GM12801 (cell line): ENCODE measurements around the gene CCDC92.

Experiments used
- TF ChIP-seq, protein P1 (sequence below): IDR thresholded peaks from one replicate; pipeline ENCODE4 v1.5.1; 2011; ENCODE audit warnings: control low read depth; ENCODE audit not compliant: insufficient read length; ENCODE audit errors: extremely low read depth

The CCDC92 gene

DNA sequence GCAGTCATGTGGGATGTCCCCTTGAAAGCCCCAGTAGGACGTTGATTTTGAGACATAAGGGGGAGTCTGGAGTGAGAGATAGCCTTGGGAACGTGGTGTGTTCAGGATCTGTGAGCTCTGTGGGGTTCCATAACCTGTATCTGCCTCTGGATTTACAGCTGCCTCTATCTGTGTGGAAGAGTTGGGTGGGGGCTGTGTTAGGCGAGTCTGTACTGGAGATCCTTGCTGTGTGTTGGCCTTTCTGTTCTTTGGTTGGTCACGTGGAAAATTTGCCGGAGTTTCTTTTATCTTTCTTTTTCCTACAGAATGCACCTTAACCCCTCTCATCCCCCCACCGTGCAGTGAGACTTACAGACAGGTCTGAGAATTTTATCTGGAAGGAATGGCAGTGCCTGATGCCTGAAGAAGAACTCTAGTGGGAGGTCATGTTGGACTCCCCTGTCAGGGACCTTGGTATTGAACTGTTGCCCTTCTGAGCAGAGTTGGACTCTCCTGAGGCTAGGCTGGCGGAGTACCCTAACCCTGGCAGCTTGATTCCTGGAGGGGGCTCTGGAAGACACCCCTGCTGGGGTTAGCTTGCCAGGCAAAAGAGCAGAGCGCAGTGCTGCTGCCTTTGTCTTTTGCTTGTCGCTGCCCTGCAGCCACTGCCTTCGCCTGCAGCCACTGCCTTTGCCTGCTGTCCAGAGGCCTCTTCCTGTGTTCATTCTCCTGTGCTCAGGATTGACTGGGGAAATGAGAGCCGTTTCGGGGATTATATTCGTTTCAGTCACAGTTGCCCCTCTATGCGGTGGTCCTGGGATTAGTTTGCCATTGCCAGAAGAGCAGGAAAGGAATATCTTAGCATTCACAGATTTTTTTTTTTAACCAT lies 34.4 kb upstream of the CCDC92 start:
- TF ChIP-seq, protein P1, sequence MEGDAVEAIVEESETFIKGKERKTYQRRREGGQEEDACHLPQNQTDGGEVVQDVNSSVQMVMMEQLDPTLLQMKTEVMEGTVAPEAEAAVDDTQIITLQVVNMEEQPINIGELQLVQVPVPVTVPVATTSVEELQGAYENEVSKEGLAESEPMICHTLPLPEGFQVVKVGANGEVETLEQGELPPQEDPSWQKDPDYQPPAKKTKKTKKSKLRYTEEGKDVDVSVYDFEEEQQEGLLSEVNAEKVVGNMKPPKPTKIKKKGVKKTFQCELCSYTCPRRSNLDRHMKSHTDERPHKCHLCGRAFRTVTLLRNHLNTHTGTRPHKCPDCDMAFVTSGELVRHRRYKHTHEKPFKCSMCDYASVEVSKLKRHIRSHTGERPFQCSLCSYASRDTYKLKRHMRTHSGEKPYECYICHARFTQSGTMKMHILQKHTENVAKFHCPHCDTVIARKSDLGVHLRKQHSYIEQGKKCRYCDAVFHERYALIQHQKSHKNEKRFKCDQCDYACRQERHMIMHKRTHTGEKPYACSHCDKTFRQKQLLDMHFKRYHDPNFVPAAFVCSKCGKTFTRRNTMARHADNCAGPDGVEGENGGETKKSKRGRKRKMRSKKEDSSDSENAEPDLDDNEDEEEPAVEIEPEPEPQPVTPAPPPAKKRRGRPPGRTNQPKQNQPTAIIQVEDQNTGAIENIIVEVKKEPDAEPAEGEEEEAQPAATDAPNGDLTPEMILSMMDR, result no peak

DNA sequence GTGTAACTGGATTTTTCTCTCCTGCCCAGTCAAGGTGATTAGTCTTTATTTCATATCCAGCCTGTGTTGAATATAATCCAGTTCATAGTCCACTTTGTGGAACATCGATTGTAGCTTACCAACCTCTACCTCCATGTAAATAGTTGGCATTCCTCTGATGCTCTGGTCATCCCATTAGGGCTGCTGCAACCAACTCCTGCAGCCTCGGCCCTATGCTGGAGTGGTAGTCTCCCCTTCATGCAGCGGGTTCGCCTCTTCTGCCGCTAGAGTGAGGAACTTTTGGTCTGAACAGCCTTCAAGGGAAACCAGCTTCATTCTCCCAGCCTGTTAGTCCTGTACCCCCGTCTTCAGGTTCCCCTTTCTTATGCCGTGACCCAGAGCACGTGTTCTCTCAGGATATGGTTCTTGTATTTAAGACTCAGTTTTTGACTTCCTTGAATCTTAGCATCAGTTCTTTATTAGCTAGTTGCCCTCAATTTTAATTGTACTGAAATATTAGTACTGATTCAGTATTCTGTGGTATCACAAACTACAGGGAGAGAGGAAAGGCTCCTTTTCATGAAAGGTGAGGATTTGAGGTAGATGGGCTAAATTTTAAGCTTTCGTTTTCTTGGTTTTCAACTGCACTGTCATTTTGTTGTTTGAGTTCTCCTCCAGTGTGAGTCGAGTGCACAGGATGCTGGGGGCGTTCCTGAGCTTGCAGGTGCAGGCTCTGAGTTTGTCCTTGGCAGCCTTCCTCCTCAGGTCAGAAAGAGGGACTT lies 33.6 kb upstream of the CCDC92 start:
- TF ChIP-seq, protein P1, result no peak

DNA sequence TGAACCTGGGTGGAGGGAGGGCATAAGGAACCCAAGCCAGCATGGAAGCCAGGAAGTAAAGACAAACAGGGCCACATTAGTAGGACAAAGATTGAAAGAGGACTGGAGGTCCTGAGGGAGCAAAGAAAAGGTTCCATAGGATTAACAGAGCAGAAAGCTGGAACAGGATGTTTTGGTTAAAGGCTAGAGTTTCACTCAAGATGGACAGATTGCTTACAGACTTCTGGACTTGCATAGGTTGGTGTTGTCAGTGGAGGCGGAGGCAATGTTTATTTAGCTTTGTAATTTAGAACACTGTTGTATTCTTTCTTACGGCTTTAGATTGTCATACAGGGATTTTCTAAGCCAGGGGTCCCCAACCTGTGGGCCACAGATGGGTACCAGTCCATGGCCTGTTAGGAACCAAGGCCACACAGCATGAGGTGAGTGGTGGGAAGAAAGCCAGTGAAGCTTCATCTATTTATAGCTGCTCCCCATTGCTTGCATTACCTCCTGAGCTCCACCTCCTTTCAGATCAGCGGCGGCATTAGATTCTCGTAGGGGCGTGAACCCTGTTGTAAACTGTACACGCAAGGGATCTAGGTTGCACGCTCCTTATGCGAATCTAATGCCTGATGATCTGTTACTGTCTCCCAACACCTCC lies 31.7 kb upstream of the CCDC92 start:
- TF ChIP-seq, protein P1, result no peak

DNA sequence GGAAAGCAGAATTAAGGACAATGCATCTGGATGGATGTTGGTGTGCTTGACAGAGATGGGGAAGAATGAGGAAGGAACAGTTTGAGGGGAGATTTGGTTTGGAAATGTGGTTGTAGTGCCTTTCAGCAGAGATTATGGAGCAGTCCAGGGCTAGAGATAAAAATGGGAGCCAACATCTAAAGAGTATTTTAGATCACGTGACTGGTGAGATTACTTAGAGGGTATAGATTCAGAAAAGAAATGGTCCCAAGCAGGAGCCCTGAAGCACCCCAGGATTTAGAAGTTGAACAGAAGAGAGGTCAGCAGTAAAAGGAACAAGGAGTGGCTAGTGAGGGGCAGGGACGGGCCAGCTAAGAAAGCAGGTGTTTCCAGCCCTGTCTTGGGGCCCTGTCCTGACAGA lies 30.0 kb upstream of the CCDC92 start:
- TF ChIP-seq, protein P1, result no peak

DNA sequence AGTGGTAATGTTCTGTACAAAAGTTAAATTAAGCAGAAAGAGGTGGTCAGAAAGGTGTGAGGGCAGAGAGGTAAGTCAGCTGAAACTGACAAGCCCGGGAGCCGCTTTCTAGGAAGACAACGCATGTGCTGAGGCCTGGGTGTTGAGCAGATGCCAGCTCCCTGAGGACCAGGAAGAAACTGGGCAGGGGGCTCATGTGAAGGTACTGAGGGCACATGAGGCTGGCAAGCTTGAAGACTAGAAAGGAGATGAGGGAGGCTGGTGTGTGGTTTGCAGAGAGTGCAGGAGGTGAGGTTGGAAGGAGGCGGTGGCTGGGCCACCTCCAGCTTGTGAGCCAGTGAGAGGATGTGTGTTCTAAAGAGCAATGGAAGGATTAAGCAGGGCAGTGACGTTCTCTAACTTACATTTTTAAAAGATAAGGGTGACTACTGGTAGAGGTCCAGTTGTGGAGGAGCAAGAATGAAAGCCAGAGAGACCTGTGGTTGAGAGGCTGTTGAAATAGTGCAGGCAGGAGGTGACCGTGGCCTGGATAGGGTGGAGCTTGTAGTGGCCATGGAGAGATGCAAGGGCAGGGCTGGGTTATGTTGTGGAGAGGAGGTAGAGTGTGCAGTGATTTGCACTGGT lies 29.5 kb upstream of the CCDC92 start:
- TF ChIP-seq, protein P1, result no peak

DNA sequence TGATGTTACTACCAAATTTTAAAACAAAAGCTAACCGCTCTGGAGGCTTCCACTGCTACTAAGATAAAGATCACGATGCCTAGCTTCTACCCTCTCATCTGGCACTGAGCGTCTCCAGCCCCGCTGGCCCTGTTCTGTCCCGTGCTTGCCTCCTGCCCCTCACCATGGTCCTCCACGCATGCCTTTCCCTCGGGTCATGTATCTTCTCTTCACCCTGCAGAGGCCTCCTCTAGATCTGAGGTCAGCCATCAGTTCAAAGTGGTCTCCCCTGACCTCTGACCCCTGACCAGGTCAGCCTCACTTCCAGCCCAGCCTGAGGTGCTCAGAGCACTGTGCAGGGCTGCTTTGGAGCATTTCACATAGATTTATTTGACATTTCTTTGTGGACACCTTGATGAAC lies 28.7 kb upstream of the CCDC92 start:
- TF ChIP-seq, protein P1, result no peak

DNA sequence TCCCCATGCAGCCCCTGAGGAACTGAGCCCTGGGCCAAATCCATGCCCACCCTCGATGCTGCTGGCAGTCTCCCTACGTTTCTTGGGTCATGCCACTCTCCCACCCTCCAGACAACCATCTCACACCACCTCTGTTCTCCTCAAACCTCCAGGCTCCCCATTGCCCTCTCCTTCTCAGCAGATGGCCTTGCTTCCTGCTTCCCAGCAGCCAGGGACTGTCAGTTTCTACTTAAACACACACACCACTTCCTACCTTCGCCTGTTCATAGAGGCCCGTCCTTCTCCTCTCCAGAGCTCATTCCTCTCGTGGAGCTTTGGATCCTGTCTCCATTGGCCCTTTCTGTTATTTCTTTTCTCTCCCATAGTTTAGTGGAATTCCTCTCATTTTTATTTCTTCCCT lies 27.5 kb upstream of the CCDC92 start:
- TF ChIP-seq, protein P1, result no peak
